ELR (cell line): ENCODE data around the gene WDFY4.

Experiments used
- DNase-seq: peaks from one replicate; pipeline ENCODE4 v3.0.0-alpha.2; 2015; ENCODE audit warnings: low read depth

Gene WDFY4

GRCh38 chr10:48656241-48656913, 28.3 kb upstream of the WDFY4 start:
- peak; percentile 89 for DNase-seq

DNA sequence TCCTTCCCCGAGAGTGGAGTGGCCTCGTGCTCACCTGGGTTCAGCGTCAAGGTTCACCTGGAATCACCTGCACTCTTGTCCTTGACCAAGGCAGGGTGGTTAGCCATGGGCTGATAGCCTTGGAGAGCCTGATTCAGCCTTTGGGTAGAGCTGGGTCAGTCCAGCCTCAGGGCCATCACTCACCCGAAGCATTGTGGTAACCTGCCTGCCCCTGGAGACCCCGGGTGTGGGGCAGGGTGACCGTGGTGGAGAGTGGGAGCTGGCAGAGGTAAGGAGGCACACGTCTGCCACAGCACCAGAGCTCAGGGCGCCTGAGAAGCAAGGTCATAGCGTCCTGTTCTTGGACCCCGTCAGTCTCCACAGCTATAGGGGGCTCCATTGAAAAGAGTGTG, 27.8 kb upstream of the WDFY4 start:
- DNase-seq, result no peak

- no peak for DNase-seq
Measured at GRCh38 chr10:48657416-48657815, 27.3 kb upstream of the WDFY4 start.

- peak; percentile 79 for DNase-seq
Measured at GRCh38 chr10:48658243-48658974, 26.3 kb upstream of the WDFY4 start.

DNA sequence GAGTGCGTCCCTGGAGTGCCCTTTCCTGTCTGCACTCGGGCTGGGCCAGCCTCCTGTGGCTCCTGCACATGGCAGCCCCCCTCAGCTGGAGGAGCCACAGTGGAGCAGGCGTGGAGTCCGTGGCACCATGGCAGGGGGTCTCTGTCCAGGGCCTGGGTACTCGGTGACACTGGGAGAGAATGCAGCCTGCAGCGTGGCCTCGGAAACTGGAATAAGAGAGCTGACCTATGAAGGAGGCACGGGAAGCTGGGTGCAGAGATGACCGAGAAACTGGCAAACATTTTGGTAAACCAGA, 25.8 kb upstream of the WDFY4 start:
- DNase-seq, result no peak

DNA sequence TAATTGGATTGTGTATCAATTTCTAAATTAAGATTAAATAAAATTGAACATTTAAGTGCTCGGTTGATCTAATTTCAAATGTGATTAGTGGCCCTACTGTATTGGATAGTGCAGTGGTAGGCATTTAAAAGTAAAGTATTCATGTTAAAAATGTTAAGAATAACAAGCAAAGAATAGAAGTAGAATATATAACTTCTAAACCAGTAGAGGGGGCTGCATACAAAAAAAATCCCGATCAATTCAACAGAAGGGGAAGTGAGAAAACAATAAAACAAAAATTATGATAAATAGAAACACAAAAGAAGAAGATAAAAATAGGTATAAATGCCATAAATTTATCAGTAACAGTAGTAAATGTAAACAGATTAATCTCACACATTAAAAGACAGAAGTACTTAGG, 24.9 kb upstream of the WDFY4 start:
- peak; percentile 31 for DNase-seq

DNA sequence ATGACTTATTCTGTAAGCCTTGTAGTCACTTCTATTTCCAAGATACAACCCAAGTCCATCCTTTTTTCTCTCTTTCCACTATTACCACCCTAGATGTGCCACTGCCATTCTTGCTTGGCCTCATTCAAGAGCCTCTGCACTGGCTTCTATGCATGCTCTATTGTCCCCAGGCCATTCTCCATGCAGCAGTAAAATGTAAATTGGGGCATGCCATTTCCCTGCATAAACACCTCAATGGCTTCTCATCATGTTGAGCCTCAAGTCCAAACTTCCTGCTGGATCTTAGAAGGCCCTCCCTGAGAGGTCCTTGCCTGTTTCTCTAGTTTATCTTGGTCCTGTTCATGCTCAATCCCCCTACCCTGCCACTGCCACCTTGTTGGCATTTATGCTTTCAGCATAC, 23.2 kb upstream of the WDFY4 start:
- no peak for DNase-seq

GRCh38 chr10:48667960-48668590, 16.6 kb upstream of the WDFY4 start:
- no peak for DNase-seq

DNA sequence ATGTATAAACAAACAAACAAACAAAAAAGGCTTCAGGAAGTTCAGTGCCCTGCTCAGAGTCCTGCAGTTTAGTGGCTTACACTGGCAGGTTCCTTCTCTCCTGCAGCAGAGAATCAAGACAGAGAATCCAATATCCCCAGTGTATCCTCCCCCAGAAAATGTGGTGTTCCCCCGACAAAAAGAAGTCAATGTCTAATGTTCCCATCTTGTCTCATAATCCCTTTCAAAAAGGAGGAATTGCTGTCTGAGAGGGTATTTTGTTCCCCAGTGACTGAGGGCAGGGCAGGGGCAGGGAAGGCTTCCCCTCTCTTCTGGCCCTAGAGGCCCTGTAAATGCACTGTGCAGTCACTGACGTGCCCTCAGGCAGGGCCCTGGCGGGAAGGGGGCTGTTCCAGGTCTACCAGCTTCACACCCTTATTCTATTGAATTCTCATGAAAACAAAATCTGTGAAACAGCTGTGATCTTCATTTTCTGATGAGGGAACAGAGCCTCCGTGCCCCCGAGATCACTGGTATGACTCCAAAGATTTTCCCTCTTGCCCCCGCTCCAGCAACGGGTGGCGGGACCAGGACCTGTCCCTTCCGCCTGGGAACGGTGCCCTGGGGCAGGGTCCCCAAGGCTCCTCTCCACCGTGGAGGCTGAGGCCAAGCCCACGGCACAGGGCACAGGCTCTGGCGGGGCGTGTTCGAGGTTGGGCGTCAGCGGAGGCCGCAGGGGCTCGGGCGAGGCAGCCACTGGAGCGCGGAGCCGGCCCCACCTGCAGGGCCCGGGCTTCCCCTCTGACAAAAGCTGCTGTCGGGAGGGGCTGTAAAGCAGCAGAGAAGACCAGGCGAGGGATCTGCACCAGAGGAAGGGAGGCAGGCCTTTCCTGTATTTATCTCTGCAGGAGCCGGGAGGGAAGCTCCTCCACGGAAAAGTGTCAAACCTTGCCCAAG, 13.4 kb upstream of the WDFY4 start:
- DNase-seq, result no peak

DNA sequence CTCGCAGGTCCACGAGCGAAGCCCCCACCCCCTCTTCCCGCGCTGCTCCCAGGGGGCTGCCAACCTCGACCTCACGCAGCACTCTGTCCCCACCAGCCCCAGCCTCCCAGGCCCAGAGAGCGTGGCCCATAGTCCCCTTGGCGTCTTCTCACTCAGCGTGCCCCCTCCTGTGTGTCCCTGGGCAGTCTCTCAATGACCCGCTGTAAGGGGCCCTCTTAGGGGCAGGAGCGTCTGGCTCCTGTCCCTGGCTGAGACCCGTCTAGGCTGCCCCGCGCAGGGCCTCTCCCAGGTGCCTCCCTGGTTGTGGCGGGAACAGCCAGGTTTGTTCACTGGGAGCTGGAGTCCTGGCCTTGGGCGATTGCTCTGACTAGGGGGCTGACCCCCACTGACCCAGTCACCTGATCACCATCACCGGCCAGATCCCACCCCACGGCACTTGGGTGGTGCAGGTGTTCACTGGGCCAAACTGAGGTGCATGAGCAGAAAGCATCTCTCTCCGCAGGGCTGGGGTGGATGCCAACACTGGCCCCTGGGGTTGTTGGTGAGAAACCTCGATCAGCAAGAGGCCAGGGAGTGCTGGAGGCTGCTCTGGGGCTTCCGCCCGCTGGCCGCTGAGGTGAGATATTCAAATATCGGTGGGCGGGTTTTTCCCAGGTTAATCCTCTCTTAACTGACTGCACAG, 12.6 kb upstream of the WDFY4 start:
- DNase-seq, result no peak

DNA sequence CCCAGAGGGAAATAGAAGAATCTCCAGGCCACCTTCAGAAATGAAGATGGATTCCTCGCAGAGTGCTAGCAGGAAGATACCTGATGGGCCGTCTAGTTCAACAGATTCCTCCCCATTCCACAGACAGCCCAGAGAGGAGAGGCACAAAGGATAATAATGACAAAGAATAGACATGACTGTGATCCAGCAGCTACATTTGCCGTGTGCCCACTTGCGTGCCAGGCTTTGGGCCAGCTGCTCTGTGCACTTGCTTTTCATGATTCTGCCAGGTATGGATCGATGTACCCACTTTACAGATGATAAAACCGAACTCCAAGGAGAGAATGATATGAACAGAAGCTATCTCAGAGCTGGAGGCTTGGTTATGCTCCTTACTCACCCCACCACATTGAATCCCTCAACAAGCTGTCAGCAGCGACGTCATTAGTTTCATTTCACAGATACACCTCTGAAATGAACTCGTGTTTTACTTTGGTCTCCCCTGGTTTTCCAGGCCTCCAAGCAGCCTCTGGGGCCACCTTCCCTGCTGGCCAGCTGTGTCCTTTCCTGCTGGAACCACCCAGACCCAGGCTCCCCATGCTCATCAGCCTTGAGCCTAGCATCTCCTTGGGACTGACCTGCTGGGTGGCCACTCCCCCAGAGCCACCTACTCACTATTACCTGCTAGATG, 11.9 kb upstream of the WDFY4 start:
- DNase-seq, result no peak

- DNase-seq, result no peak
Measured at GRCh38 chr10:48677625-48678024, 7.0 kb upstream of the WDFY4 start.

GRCh38 chr10:48678041-48678440, 6.6 kb upstream of the WDFY4 start:
- no peak for DNase-seq

- DNase-seq, result no peak
Measured at GRCh38 chr10:48681740-48682139, 2.9 kb upstream of the WDFY4 start.

GRCh38 chr10:48682265-48682664, 2.4 kb upstream of the WDFY4 start:
- no peak for DNase-seq

DNA sequence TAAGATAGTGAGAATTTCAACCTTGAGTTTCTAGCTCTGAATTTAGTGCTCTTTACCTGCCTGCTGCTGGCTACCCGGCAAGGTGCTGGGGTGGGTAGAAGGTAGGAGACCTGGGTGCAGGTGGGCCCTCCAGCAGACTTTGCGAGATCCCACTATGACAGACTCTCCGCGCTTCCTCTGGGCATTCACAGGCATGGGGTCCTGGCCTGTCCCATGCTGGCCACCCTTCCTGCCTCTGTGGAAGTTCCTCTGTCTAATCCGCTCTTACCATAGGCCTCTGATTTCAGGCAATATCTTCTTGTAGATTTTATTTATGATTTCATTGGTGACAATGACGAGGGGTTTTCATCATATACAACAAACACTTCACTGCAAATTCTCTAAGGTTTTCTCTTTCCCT, 1.2 kb upstream of the WDFY4 start:
- DNase-seq, result no peak

DNA sequence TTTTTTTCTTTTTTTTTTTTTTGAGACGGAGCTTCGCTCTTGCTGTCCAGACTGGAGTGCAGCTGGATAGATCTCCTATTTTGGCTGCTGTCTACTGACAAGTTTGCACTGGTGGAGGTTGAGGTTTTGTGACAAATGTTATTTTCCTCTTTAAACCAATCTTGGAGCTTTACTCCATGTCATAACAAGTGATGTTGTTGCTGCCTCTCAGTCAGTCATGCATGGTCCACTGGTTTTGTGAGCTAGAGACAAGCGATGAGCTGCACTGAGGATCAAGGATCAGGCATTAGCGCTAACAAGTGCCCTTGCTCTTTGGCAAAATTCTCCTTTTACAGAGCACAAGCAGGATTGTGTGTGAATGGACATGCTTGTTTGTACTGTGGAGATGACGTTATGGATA, 805 bp upstream of the WDFY4 start:
- no peak for DNase-seq

GRCh38 chr10:48684463-48684791, 246 bp upstream of the WDFY4 start:
- no peak for DNase-seq

DNA sequence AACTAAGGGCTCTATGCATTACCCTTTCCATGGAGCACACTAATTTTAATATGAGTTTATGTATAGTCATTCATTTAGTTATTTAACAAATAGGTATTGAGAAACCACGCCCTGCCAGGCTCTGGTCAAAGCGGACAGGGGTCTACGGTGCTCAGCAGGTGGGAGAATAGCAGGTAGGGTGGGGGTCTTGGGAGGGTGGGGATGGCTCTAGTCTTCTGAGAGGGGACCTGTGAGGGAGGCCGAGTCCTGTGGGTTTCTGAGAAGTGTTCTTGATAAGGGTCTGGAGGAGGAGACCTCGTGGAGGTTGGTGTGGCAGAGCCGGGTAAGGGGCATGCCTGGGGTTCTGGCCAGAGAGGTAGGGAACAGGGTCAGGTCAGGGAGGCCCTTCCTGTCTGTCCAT, 1.1 kb downstream of the WDFY4 start:
- no peak for DNase-seq

- no peak for DNase-seq
Measured at GRCh38 chr10:48690791-48691660, 6.4 kb downstream of the WDFY4 start.
